HG03432 (cell line): Measurements from ENCODE around the gene STAT1.
A peak's percentile ranks its signal among the peaks of the same experiment; 100 is the strongest.

Source experiments
- ATAC-seq: cut with Tn5 transposase; IDR thresholded peaks from one replicate; pipeline ENCODE4 v1.9.1; 2021; ENCODE audit warnings: mild to moderate bottlenecking, moderate library complexity; ENCODE audit not compliant: unreplicated experiment

Gene STAT1

DNA sequence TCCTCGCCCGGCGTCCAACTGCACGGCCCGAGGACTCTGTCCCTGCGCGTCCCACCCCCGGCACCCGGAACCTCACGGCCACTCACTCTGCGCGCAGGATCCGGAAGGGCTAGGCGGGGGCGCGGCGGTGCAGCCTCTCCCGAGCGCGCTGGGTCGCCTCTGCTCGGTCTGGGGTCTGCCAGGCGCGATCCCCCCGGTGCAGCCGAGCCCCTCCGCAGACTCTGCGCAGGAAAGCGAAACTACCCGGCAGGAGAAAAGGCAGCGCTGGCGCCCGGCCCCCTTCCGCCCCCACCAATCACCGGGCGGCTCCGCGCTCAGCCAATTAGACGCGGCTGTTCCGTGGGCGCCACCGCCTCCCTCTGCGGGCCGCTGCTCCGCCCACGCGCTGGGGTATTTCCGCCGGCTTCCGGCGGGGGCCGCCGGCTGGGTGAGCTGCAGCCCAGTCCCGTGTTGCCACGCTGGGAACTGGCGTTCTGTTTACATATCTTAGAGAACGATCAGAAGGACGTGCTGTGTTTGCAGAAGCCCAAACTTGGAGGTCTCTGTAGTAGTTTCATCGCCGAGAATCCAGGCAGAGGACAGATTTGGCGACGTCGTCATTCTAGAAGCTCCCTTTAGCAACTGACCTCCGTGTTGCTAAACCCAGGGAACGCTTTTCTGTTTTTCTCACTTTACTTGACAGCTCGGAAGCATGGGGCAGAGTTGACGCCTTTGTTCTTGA, at the start of gene STAT1:
TSS of gene STAT1 (minus strand) at position 240 of the 721 bp plus-strand sequence. CDS start 4,168 bp downstream, outside the sequence.
- ATAC-seq, result peak; percentile 88

DNA sequence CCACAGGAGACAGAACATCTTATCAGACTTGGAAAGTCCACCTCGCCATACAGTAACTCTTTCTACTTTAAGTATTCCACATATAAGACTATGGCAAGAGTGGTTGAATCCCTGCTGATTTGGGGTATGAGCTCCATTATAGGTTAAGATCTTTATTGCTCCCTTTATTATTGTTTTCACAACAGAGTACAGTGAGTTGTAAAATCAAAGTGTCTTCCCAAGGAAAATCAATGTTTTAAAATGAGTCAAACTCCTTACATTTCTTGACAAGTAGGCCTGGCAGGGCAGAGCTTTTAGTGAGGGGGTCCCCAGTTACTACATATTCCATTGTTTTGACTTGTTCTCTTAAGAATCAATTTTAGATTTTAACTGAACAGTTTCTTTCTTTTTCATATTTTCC, 49.6 kb upstream of the STAT1 start:
- no peak for ATAC-seq

DNA sequence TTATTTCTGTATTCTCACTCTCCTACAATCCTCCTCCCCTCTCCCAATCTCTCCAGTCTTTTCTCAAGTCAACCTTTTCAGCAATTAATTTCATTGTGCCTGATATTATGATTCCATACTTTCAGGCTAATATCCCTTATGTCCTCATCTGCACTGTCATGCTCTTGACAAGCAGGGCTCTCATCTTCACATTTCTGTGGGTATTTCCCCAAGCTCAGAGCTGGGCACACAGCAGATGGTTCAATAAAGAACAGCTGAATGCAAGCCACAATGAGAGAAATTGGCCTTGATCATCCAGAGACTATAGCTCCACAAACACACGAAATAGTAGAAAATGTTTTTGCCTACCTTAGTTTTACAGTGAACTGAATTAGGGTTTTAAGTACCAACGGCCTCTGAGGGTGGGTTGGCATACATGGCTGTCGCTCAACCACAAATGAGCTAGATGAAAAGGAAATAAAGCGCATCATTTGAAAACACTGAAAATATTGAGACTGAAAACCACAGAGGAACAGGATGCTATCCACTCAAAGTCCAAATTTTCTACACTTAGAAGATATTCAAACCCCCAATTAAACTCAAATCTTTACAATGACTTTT, 47.5 kb upstream of the STAT1 start:
- ATAC-seq, result no peak

DNA sequence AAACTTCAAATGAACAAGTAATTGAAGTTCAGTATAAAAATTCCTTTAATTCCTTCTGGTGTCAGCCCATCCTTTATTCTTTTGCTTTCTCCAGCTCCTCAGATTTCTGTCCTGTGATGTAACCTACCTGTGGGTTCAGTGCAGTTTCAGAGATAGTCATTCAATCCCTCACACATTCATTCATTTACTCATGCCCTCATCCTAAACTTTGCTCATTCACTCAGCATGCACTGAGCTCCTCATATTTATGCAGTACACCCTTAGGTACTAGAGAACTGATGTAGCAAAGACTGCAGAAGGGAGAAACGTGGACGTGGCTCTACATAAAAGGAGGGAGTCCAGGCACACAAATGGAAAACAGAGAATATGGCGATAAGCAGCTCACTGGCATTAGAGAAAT, 45.3 kb upstream of the STAT1 start:
- ATAC-seq, result no peak

DNA sequence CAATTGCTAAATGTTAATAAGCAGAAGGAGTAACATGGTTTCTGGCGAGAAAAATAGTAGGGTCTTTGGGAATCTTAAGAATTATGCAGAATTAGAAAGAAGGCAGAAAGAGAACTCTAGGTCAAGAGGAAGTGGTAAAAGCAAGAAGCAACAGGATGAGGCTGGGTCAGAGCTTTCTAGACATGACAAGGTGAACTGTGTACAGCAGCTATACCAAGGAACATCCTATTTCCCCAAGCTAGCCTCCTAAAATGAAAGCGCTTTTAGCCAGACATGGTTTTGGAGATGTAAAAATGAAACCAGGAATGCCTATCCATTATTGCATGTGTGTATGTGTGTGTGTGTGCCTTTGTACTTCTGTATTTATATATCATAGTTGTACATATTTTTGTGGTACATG, 42.3 kb upstream of the STAT1 start:
- no peak for ATAC-seq

DNA sequence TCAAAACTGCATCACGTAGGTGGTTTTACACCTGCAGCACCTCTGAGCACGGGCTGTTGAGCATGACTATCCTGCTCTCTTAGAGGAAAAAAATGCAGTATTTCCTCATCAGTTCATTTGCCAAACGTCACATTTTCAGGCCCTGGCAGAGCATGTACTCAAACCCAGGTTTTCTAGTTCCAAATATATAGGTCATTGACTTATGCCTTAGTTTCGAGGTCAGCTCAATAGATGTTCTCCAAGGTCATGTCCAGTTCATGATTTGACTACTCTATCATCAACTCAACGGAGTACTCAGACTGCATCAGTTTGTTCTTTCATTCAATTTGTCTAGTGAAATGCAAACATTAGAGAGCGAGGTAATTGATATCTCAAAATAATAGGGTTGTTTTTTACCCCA, 39.3 kb upstream of the STAT1 start:
- ATAC-seq, result no peak

DNA sequence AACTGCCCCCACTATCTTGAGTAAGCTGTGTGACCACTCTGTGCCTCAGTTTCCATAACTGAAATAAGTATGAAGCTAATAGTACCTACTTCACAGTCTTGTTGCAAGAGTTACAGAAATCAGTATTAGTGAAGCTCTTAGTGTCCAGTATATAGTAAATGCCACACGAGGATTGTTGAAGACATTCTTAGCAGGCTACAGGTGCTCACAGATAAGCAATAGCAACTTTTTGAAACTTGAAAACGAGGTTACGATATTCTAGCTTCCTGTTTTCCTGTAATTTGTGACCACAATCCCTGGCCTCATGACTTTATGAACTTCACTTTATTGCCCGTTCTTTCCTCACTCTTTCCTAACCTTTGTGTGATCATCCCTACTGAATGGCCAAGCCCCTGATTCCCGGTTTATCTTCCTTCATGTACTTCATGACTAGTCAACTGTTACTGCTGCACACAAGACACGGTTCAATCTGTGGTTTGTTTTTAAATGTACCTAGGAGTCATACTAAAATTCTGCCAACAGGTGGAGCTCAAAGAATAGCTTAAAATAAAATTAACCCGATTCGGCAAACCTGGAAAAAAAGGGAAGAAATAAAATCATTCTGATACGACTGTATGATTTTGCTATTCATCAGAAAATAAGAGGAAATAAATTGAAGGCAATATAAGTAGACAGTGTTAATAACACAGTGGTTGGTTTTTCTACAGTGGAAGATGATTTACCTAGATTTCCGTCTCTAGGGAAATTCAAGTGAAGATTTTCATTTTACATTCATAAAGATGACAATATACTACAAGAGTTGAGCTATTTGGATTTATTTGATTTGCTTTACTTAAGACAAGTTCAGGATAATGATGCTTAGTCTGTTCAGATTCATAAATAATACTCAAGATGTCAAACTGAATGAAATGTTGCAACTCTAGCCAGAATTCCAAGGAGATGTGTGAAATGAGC, 38.1 kb upstream of the STAT1 start:
- ATAC-seq, result peak; percentile 55

DNA sequence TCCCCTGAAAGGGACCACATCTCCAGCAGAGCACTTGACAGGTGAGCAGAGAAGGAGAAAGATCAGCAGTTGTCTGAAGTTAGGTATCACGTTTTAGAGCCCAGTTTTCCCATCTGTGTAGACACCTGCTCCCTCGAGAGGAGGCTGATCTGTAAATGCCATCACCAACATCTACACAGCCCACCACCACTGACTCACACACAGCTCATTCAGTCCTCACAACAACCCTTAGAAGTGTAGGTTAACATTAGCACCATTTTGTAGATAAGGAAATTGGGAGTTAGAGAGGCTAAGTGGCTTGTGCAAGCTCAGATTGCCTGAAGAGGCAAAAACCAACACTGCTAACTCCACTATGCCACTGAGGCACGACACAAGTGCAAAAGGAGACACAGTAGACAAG, 37.2 kb upstream of the STAT1 start:
- no peak for ATAC-seq

DNA sequence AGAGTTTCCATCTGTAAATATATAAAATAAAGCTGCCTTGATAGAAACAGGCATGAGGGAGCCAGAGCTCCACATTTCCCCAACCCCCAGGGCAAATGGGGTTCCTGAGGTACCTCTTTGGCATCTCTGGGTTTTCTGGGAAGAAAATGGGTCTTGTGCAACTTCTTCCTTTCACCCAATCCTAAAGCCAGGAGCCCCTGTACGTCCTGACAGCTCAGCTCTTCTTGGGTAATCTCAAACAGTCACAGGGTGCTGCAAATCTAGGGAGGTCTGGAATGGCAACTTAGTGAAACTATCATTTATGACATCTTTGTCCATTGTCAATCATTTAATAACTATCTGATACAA, 36.6 kb upstream of the STAT1 start:
- no peak for ATAC-seq

DNA sequence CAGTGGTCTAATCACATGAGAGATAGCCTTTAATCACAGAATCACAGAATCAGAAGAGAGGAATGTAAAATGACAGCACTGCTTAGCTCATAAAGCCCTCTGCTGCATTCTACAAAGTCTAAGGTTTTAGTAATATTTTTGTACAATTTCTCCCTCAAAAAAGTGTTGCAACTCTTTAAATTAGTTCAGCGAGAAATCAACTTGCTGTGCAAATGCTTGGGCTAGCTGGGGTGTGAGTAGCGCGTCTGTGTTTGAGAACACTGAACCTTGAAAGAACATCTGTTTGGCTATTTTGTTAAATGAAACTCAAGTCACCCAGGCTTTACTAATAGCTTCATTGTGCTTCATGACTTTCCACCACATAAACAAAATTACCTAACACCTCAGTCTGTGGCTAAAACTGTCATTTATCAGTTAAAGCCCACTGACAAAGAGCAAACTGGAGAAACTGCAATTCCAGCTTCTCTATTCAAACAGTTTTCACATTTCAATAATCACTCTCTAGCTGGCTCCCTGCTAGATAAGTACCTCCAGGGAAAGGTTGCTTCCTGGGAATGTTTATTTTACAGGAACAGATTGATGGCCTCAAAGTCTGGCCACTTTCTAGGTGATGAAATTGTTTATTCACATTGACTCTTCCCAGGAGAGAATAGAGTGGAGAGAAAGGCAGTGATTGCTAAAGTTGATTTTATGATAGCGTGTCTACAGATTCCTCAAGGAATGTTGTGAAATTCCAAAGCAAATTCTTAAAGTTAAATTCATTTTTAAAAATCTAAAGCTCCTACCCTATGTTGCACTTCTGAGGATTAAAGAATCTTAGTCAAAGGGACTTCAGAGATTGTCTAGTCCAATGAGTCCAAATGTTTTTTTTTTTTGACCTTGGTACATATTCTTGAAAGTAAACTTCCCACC, 36.0 kb upstream of the STAT1 start:
- peak; percentile 85 for ATAC-seq

DNA sequence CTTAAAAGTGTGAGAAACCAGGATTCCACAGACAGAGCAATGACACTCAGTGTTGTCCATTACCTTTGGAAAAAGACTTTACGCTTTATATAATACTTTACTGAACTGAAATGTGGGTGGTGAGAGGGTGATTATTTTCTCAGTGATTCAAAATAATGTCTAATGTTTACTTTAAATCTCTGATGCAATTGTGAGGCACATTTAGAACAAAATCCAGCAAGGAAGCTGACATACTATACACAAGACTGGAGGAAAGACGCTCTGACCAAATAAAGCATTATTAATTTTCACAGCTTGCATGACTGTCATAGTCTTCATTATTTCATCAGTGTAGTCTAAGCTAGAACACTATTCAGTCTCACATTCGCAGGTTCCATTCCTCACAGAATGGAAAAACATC, 34.1 kb upstream of the STAT1 start:
- ATAC-seq, result no peak

DNA sequence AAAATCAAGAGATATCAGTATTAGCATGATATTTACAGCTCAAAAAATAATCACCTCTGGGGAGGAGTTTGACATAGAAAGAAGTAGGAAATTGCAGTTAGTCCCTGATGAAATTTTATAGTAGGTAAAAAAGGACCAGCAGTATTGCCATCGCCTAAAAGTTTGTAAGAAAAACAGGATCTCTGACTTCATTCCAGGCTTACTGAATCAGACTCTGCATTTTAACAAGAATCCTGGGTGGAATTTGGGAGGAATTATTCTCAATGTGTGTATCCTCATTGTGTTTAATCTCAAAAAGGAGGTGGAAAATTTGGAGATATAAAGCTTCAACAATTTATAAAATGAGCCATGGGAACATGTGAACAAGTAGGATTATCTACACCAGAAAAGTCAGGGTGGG, 31.2 kb upstream of the STAT1 start:
- no peak for ATAC-seq

DNA sequence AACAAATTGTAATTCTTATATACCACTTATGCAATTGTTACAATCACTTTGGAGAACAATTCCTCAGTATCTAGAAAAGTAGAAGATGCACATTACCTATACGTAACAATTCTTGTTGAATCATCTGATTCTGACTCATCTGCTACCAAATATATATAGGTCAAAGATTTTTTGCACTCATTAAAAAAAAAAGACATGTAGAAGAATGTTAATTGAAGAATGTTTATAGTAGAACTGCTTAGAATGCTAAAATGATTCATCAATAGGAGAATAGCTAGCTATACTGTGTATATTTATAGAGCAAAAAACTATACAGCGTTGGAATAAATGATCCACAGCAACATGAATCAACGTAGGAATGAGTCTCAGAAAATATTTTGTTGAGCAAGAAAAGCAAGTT, 29.5 kb upstream of the STAT1 start:
- ATAC-seq, result no peak

DNA sequence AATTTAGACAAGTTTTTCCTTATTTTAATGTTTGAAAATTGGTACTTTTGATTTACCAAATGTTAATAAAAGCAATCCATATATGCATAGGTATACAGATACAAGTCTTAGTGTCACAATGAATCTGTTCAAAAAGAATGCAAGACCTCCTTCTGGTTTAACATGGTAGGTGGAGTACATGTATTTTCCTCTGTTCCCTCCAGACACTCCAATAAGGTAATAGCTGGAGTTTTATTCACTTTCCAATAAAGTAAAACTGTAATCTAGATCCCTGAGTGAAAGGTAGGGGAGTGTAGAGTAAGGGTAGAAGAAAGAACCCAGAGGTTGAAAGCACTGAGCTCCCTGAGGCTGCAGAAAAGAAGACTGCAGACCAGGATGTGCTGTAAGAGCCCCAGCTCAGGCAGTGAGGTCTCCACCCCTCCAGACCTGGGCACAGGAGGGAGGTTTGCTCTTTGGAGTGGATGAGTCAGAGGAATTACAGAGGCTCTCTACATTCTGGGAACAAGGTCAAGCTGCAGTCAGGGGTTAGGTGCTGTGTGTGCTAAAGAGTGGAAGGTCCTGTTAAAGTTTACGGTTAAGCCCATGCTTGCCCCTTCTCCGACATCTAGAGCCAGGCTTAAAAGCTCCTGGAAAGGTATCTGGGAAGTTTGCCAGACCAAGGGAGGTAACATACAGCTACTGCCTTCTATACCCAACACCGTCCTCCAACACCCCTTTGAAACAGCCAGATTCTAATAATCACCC, 27.6 kb upstream of the STAT1 start:
- no peak for ATAC-seq

DNA sequence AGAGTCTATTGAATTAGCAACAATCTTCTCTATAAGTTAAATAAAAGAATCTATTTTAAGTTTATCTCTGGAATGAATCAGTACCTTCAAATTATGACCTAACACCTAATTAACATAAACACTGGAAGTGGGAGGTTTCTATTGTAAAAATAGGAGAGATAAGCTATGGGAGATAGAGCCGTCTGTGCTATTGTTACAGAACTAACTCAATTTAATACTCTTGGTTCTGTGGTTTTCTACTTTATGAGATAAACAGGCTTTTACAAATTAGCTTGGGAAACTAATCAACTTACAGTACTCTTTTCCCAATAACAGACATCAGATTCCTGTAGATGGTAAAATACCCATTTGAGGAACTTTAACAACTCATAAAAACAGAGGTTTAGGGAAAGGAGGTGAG, 25.6 kb upstream of the STAT1 start:
- no peak for ATAC-seq

DNA sequence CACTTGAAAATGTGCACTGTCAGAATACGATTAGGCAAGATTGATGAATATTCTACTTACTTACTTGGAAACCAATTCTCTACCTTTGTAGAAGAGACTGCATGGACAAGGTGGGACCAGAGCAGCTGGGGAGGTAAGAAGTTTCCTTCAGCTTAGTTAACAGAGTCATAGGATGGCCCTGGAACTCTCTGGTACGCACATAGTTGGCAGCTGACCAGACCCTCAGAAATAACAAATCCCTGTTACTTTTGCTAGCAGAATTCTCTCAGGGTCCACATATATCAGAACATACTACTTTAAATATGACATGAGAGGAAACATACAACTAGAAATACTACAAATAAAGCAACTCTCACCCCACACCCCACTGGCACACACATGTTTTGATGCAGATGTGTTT, 24.8 kb upstream of the STAT1 start:
- no peak for ATAC-seq

DNA sequence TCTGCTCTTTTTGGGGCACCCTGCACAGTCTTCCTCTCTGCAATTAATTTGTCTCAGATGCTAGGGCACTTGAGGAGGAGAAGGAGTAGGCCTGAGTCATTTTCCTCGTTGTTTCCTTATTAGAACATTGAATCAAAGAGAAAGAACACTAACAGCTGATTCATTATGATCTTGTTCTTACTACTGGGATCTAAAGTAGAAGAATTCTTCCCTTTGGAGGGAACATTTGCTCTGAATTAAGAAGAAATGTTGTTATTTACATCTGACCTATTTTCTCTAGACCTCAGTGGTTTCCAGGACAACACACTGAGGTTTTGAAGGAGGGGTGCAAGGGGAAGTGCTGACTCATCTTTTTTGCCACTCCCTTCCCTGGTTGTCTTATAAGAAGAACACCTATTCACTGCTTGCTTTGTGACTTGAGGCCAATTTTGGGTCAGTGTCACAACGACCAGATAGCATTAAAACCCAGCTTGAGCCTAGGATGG, 24.3 kb upstream of the STAT1 start:
- ATAC-seq, result no peak

DNA sequence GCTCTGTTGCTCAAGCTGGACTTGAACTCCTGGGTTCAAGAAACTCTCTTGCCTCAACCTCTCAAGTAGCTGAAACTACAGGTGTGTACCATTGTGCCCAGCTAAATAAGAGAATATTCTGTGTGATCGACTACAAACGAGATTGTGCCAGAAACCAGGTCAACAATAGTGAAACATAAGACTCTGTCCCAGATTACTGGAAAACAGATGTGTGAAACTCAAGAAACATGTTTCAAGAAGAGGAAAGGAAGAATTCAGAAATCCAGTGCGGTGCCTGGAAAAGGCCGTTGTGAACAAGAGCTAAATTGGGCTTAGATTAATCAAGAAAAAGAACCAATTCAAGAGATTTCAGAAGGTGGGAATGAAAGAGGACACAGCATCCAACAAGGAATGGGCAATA, 23.4 kb upstream of the STAT1 start:
- no peak for ATAC-seq

DNA sequence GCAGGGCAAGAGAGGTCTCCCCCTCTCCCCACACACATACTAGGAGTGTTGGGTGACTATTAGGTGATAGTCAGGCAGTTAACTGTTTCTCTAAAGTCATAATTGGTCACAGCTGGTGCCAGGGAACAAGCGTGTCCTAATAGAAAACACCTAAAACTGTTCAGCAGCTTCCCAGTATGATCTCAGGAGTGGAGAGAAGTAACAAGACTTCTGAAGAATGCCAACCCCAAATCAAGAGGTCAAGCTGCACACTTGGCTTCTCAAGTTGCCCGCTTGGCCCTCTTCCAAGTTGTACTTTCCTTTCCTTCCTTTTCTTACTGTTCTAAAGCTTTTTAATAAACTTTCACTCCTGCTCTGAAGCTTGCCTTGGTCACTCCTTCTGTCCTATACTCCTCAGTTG, 22.4 kb upstream of the STAT1 start:
- ATAC-seq, result no peak
